ENCODE results near the gene POLR3A.

Gene POLR3A

GRCh38 chr10:77943121-77943901 is 86.0 kb downstream of the POLR3A start:
- DNase-seq (ENCODE audit: low spot score): no peak

GRCh38 chr10:77941790-77942189 is 87.5 kb downstream of the POLR3A start:
- no peak for DNase-seq (ENCODE audit: low spot score)

GRCh38 chr10:77940627-77941026 is 88.7 kb downstream of the POLR3A start:
- no peak for DNase-seq (ENCODE audit: low spot score)

- no peak for DNase-seq (ENCODE audit: low spot score)
Measured at GRCh38 chr10:77940225-77940624, 89.1 kb downstream of the POLR3A start.

- no peak for DNase-seq (ENCODE audit: low spot score)
Measured at GRCh38 chr10:77939561-77940001, 89.7 kb downstream of the POLR3A start.

GRCh38 chr10:77936697-77937567 is 92.4 kb downstream of the POLR3A start:
- DNase-seq (ENCODE audit: low spot score): no peak

- no peak for DNase-seq (ENCODE audit: low spot score)
Measured at GRCh38 chr10:77932016-77932715, 97.1 kb downstream of the POLR3A start.

- DNase-seq (ENCODE audit: low spot score): no peak
Measured at GRCh38 chr10:77927402-77928246, 101.7 kb downstream of the POLR3A start.

GRCh38 chr10:77926566-77927401 is 102.5 kb downstream of the POLR3A start, which contains the start of gene DLG5:
DLG5 (minus strand) TSS chr10:77926755; CDS start chr10:77926520, 235 bp downstream.
- peak; percentile 54 for DNase-seq (ENCODE audit: low spot score)

GRCh38 chr10:77925795-77926565 is 103.3 kb downstream of the POLR3A start:
- peak; percentile 34 for DNase-seq (ENCODE audit: low spot score)

GRCh38 chr10:77925410-77925794 is 103.9 kb downstream of the POLR3A start:
- no peak for DNase-seq (ENCODE audit: low spot score)

GRCh38 chr10:77922566-77923179 is 106.6 kb downstream of the POLR3A start:
- no peak for DNase-seq (ENCODE audit: low spot score)

- DNase-seq (ENCODE audit: low spot score): no peak
Measured at GRCh38 chr10:77922055-77922454, 107.3 kb downstream of the POLR3A start.

- DNase-seq (ENCODE audit: low spot score): no peak
Measured at GRCh38 chr10:77921395-77921794, 107.9 kb downstream of the POLR3A start.

GRCh38 chr10:77920495-77920894 is 108.8 kb downstream of the POLR3A start:
- no peak for DNase-seq (ENCODE audit: low spot score)

- DNase-seq (ENCODE audit: low spot score): no peak
Measured at GRCh38 chr10:77919713-77920108, 109.6 kb downstream of the POLR3A start.

All from LoVo (cell line).